Endothelial cell of umbilical vein (primary cell): ENCODE results near the gene WASL. TPM values are rescaled to one million over a fixed set of nuclear protein-coding genes. Genes with fewer than 3 reads are reported as not detected.

Experiments used
- BruUV-seq: library from RNA; stranded (reverse); fragments of 400-500 nt; replicated peaks from 2 replicates; lab custom pipeline; 2021; lab: Mats Ljungman, UMichigan
- CTCF ChIA-PET: fragments of 300-600, 350-600 bp; sonication (Branson Sonifier 250); formaldehyde crosslinking; loops from one replicate; lab custom pipeline; 2021; ENCODE audit warnings: antibody characterized with exemption, inconsistent platforms; lab: Charles Lee
- POLR2A ChIA-PET: fragments of 300-600, 350-600 bp; sonication (Branson Sonifier 250); formaldehyde crosslinking; loops from one replicate; lab custom pipeline; 2021; ENCODE audit warnings: antibody characterized with exemption, inconsistent platforms; lab: Charles Lee
- DNase-seq: peaks from one replicate; pipeline ENCODE4 v3.0.0-alpha.2; 2011; ENCODE audit warnings: low read depth, low spot score
- FAIRE-seq: peaks from 2 replicates; lab custom pipeline; 2011; peaks lifted over from hg19 to GRCh38; lab: Jason Lieb, UNC
- H2AFZ ChIP-seq: 2 replicates; pipeline ENCODE4 v1.6.0; 2012; ENCODE audit warnings: low read depth, low read length, control low read depth, inconsistent platforms
- H3K27ac ChIP-seq: 2 replicates; pipeline ENCODE4 v1.5.1; 2011; ENCODE audit warnings: low read depth, mild to moderate bottlenecking, control low read depth, low read length, moderate library complexity; ENCODE audit not compliant: insufficient read depth
- H3K27me3 ChIP-seq, 2 experiments: 2 replicates each; pipeline versions ENCODE4 v1.6.0 to v1.6.1; 2011; ENCODE audit warnings: low read length in 2 of 2, mixed read lengths in 1 of 2; ENCODE audit not compliant: control insufficient read depth in 2 of 2, insufficient read depth in 2 of 2
- H3K36me3 ChIP-seq, 2 experiments: 2 replicates in 1 of 2; 3 replicates in 1 of 2; pipeline ENCODE4 v1.5.1; 2011; ENCODE audit warnings: low read length in 2 of 2, mild to moderate bottlenecking in 1 of 2, moderate library complexity in 1 of 2; ENCODE audit not compliant: control insufficient read depth in 2 of 2, insufficient read depth in 2 of 2; ENCODE audit errors: extremely low read depth in 1 of 2
- H3K4me1 ChIP-seq: 3 replicates; pipeline ENCODE4 v1.5.1; 2011; ENCODE audit warnings: mild to moderate bottlenecking, low read length; ENCODE audit not compliant: control insufficient read depth, insufficient read depth; ENCODE audit errors: extremely low read depth
- H3K4me2 ChIP-seq: 2 replicates; pipeline ENCODE4 v1.6.1; 2011; ENCODE audit warnings: low read length, control low read depth, mixed read lengths; ENCODE audit not compliant: insufficient read depth
- H3K4me3 ChIP-seq, 3 experiments: fragments of 200-600 bp in 1 of 3; sonication (generic), shearing (Covaris generic) in 1 of 3; replicated peaks in 1 of 3; 2 replicates each; pipeline ENCODE4 v1.5.1; 2011 to 2016; ENCODE audit warnings: control low read depth in 3 of 3, low read length in 3 of 3, mild to moderate bottlenecking in 2 of 3, inconsistent platforms in 1 of 3, low read depth in 1 of 3, moderate library complexity in 1 of 3; ENCODE audit not compliant: insufficient read depth in 1 of 3
- H3K79me2 ChIP-seq: 2 replicates; pipeline ENCODE4 v1.6.0; 2012; ENCODE audit warnings: low read length, inconsistent platforms; ENCODE audit not compliant: control insufficient read depth, insufficient read depth
- H3K9ac ChIP-seq: replicated peaks from 2 replicates; pipeline ENCODE3; 2011; ENCODE audit warnings: low read length, control low read depth; ENCODE audit not compliant: insufficient read depth; ENCODE audit errors: extremely low read depth
- H3K9me1 ChIP-seq: replicated peaks from 3 replicates; pipeline ENCODE4 v1.6.0; 2011; ENCODE audit warnings: mild to moderate bottlenecking, low read length; ENCODE audit not compliant: control insufficient read depth, insufficient read depth; ENCODE audit errors: extremely low read depth
- H3K9me3 ChIP-seq: replicated peaks from 2 replicates; pipeline ENCODE4 v1.5.1; 2012; ENCODE audit warnings: low read length, inconsistent platforms; ENCODE audit not compliant: control insufficient read depth, insufficient read depth
- H4K20me1 ChIP-seq: replicated peaks from 2 replicates; pipeline ENCODE3; 2011; ENCODE audit warnings: mild to moderate bottlenecking, low read length; ENCODE audit not compliant: control insufficient read depth, insufficient read depth; ENCODE audit errors: extremely low read depth
- EZH2 ChIP-seq: IDR thresholded peaks from 2 replicates; pipeline ENCODE4 v1.6.1; 2012; ENCODE audit warnings: borderline replicate concordance, low read depth, mild to moderate bottlenecking, moderate library complexity, low read length, inconsistent platforms; ENCODE audit not compliant: severe bottlenecking
- FOS ChIP-seq: IDR thresholded peaks from 2 replicates; pipeline ENCODE4 v1.6.1; 2011; ENCODE audit warnings: mild to moderate bottlenecking, low read length, moderate library complexity, borderline replicate concordance; ENCODE audit not compliant: insufficient read depth
- GATA2 ChIP-seq: IDR thresholded peaks from 2 replicates; pipeline ENCODE4 v1.7.0; 2011; ENCODE audit warnings: low read depth, mild to moderate bottlenecking, moderate library complexity, mixed read lengths, low read length; ENCODE audit not compliant: insufficient read length, insufficient read depth
- JUN ChIP-seq: IDR thresholded peaks from 2 replicates; pipeline ENCODE4 v1.6.1; 2011; ENCODE audit warnings: borderline replicate concordance, low read depth; ENCODE audit not compliant: insufficient read length, insufficient read depth
- MYC ChIP-seq: IDR thresholded peaks from one replicate; pipeline ENCODE4 v1.6.1; 2011; ENCODE audit warnings: mild to moderate bottlenecking, low read depth, low read length
- POLR2A ChIP-seq: IDR thresholded peaks from 2 replicates; pipeline ENCODE4 v1.6.1; 2012; ENCODE audit warnings: low read depth, mild to moderate bottlenecking, control low read depth, low read length
- POLR2AphosphoS5 ChIP-seq: IDR thresholded peaks from 2 replicates; pipeline ENCODE4 v1.6.1; 2012; ENCODE audit warnings: low read depth, mild to moderate bottlenecking, control low read depth, low read length, moderate library complexity; ENCODE audit not compliant: insufficient read depth
- dilution Hi-C: fragments of 300-500 bp; cut with MboI; formaldehyde crosslinking; loops from one replicate; pipeline ENCODE4 v1.15.0; 2019; ENCODE audit warnings: low sequenced_read_pairs; ENCODE audit not compliant: extremely low pct_ligation_motif_present
- intact Hi-C: fragments of 100-400 bp; cut with micrococcal nuclease; formaldehyde crosslinking; loops from one replicate; pipeline ENCODE4 v1.10.0; 2022
- polyA plus RNA-seq, 4 experiments: library from polyadenylated mRNA; depleted of rRNA in 3 of 4; stranded (reverse) in 3 of 4; unstranded in 1 of 4; fragments of >200 nt; gene quantifications; 2 replicates each; pipeline versions ENCODE4 v1.2.1 to v1.2.3, GENCODE V29; 2011 to 2012; ENCODE audit warnings: missing spikeins in 1 of 4
- total RNA-seq: library from RNA; stranded (reverse); gene quantifications from 2 replicates; pipeline ENCODE4 v1.2.3, GENCODE V29; 2021

WASL gene
- total and polyA plus RNA-seq, 2 donors (not counting 3 experiments of a cell fraction or from before 2014, with no cell fraction given) = 5.2 to 24.0 TPM

- peak; percentile 46 for FAIRE-seq
- Histone ChIP-seq H3K27me3 (no peaks in the 10 kb centered on the region), H3K9me1 (no peaks in the 10 kb centered on the region), H3K36me3 (no peaks in the 10 kb centered on the region), H2AFZ (no peak overlapping the region), H3K79me2 (peaks cover 87% of the 10 kb centered on the region), H3K4me1 (peaks cover 15% of the 10 kb centered on the region), H3K9ac (no peak overlapping the region), H3K4me3 (no peak overlapping the region), H3K27ac (peak overlapping the region; percentile 3), H3K9me3 (no peaks in the 10 kb centered on the region), H4K20me1 (peaks cover 5% of the 10 kb centered on the region), H3K4me2 (peak overlapping the region; percentile 51)
- TF ChIP-seq EZH2 = no peak
- TF ChIP-seq POLR2A = no peak
- no peak for TF ChIP-seq GATA2
- TF ChIP-seq POLR2AphosphoS5 = no peak
- no peak for TF ChIP-seq MYC
- peak; percentile 41 for TF ChIP-seq FOS
- TF ChIP-seq JUN = no peak
- DNase-seq = peak; percentile 79
- no TSS peak for BruUV-seq
- intact Hi-C loops = loop anchor here (2.0 kb wide), 1 partner anchor 20 kb away; no protein-coding TSS in a partner anchor
- ChIA-PET POLR2A (interaction anchor here (0.9 kb wide), 1 partner anchor 22 kb away, joined by 4 read pairs; the partner anchor contains the start of gene WASL), CTCF (interaction anchor here (0.9 to 2.4 kb wide), 7 partner anchors 10 to 138 kb away, joined by 3 to 7 read pairs (median 5); partner anchors contain the start of gene WASL)
- dilution Hi-C loops = no loop called here
These were observed 21.5 kb downstream of the WASL start for GRCh38 chr7:123727071-123727837.
